ACC112 (cell line): ENCODE data around the gene MYO7A.
A peak's percentile ranks its signal among the peaks of the same experiment; 100 is the strongest.

ENCODE experiments used
- H2AFZ ChIP-seq: fragments of 200-600 bp; sonication (generic); one replicate; pipeline ENCODE4 v1.6.0; 2017; ENCODE audit warnings: antibody characterized with exemption, low read length; ENCODE audit not compliant: unreplicated experiment
- H3K27ac ChIP-seq: fragments of 200-600 bp; sonication (generic); 2 replicates; pipeline ENCODE4 v1.5.1; 2014; ENCODE audit warnings: low read depth, mild to moderate bottlenecking, antibody characterized with exemption, low read length, moderate library complexity
- H3K27me3 ChIP-seq: fragments of 200-600 bp; sonication (generic); 2 replicates; pipeline ENCODE4 v1.6.1; 2014; ENCODE audit warnings: mild to moderate bottlenecking, antibody characterized with exemption, low read length, moderate library complexity, mixed read lengths; ENCODE audit not compliant: insufficient read depth
- H3K36me3 ChIP-seq: fragments of 200-600 bp; sonication (generic); 2 replicates; pipeline ENCODE4 v1.6.1; 2016; ENCODE audit warnings: mild to moderate bottlenecking, antibody characterized with exemption, low read length, moderate library complexity, mixed read lengths; ENCODE audit not compliant: insufficient read depth
- H3K4me1 ChIP-seq: fragments of 200-600 bp; sonication (generic); one replicate; pipeline ENCODE4 v1.6.1; 2016; ENCODE audit warnings: low read length, mixed read lengths; ENCODE audit not compliant: insufficient read depth, unreplicated experiment, control insufficient read depth
- H3K4me3 ChIP-seq: fragments of 200-600 bp; sonication (generic); 2 replicates; pipeline ENCODE4 v1.5.1; 2014; ENCODE audit warnings: mild to moderate bottlenecking, low read depth, low read length
- H3K79me2 ChIP-seq: fragments of 200-600 bp; sonication (generic); one replicate; pipeline ENCODE4 v1.6.0; 2016; ENCODE audit warnings: low read length; ENCODE audit not compliant: control insufficient read depth, unreplicated experiment, insufficient read depth

The MYO7A gene

GRCh38 chr11:77122576-77123212 lies 5.4 kb upstream of the MYO7A start:
- no peak overlapping the region for H3K27ac ChIP-seq
- H3K27me3 ChIP-seq = no peaks in the 10 kb centered on the region
- no peaks in the 10 kb centered on the region for H3K36me3 ChIP-seq
- H3K4me3 ChIP-seq = no peak overlapping the region
- no peak overlapping the region for H2AFZ ChIP-seq
- H3K4me1 ChIP-seq = peaks cover 2% of the 10 kb centered on the region
- no peaks in the 10 kb centered on the region for H3K79me2 ChIP-seq

GRCh38 chr11:77123591-77123990 lies 4.5 kb upstream of the MYO7A start:
- no peak overlapping the region for H3K4me3 ChIP-seq
- H2AFZ ChIP-seq = no peak overlapping the region
- H3K27ac ChIP-seq = no peak overlapping the region
- H3K79me2 ChIP-seq = no peaks in the 10 kb centered on the region
- no peaks in the 10 kb centered on the region for H3K36me3 ChIP-seq
- H3K27me3 ChIP-seq = no peaks in the 10 kb centered on the region
- H3K4me1 ChIP-seq = peaks cover 3% of the 10 kb centered on the region

GRCh38 chr11:77124041-77124440 lies 4.0 kb upstream of the MYO7A start:
- no peak overlapping the region for H3K4me3 ChIP-seq
- no peaks in the 10 kb centered on the region for H3K27me3 ChIP-seq

GRCh38 chr11:77124488-77124887 lies 3.6 kb upstream of the MYO7A start:
- no peak overlapping the region for H3K4me3 ChIP-seq
- H3K79me2 ChIP-seq = no peaks in the 10 kb centered on the region
- H3K36me3 ChIP-seq = no peaks in the 10 kb centered on the region
- H3K27me3 ChIP-seq = no peaks in the 10 kb centered on the region
- no peak overlapping the region for H2AFZ ChIP-seq
- H3K27ac ChIP-seq = no peak overlapping the region
- peaks cover 3% of the 10 kb centered on the region for H3K4me1 ChIP-seq

More at GRCh38 chr11:77124041-77124440, 4.0 kb upstream of the MYO7A start:
- Histone ChIP-seq H3K27ac (no peak overlapping the region), H3K4me1 (peaks cover 3% of the 10 kb centered on the region), H3K36me3 (no peaks in the 10 kb centered on the region), H2AFZ (no peak overlapping the region), H3K79me2 (no peaks in the 10 kb centered on the region)

- H3K4me1 ChIP-seq = peaks cover 3% of the 10 kb centered on the region
- no peak overlapping the region for H3K27ac ChIP-seq
Observed at GRCh38 chr11:77125191-77125590, 2.9 kb upstream of the MYO7A start.

GRCh38 chr11:77125695-77126094 lies 2.4 kb upstream of the MYO7A start:
- Histone ChIP-seq H3K27me3 (no peaks in the 10 kb centered on the region), H3K79me2 (no peaks in the 10 kb centered on the region), H3K27ac (no peak overlapping the region), H3K4me3 (no peak overlapping the region), H3K4me1 (peaks cover 3% of the 10 kb centered on the region), H2AFZ (no peak overlapping the region), H3K36me3 (no peaks in the 10 kb centered on the region)

More at GRCh38 chr11:77125191-77125590, 2.9 kb upstream of the MYO7A start:
- Histone ChIP-seq H3K36me3 (no peaks in the 10 kb centered on the region), H3K4me3 (no peak overlapping the region), H3K79me2 (no peaks in the 10 kb centered on the region), H3K27me3 (no peaks in the 10 kb centered on the region), H2AFZ (no peak overlapping the region)

- no peaks in the 10 kb centered on the region for H3K79me2 ChIP-seq
- no peaks in the 10 kb centered on the region for H3K36me3 ChIP-seq
- no peak overlapping the region for H3K27ac ChIP-seq
- no peak overlapping the region for H2AFZ ChIP-seq
- H3K27me3 ChIP-seq = no peaks in the 10 kb centered on the region
- H3K4me1 ChIP-seq = peaks cover 3% of the 10 kb centered on the region
- no peak overlapping the region for H3K4me3 ChIP-seq
Observed at GRCh38 chr11:77126156-77126775, 1.8 kb upstream of the MYO7A start.

- H2AFZ ChIP-seq = peak overlapping the region; percentile 57
- H3K27me3 ChIP-seq = no peaks in the 10 kb centered on the region
- peaks cover 3% of the 10 kb centered on the region for H3K4me1 ChIP-seq
- H3K4me3 ChIP-seq = peak overlapping the region; percentile 72
- H3K36me3 ChIP-seq = no peaks in the 10 kb centered on the region
- no peak overlapping the region for H3K27ac ChIP-seq
- H3K79me2 ChIP-seq = no peaks in the 10 kb centered on the region
Observed at GRCh38 chr11:77126861-77127234, 1.2 kb upstream of the MYO7A start.

GRCh38 chr11:77127235-77127911 lies 673 bp upstream of the MYO7A start:
- Histone ChIP-seq H3K36me3 (no peaks in the 10 kb centered on the region), H3K27ac (no peak overlapping the region), H3K4me3 (peak overlapping the region; percentile 72), H3K27me3 (no peaks in the 10 kb centered on the region), H2AFZ (peak overlapping the region; percentile 57), H3K79me2 (no peaks in the 10 kb centered on the region), H3K4me1 (peaks cover 3% of the 10 kb centered on the region)

GRCh38 chr11:77129069-77129841 lies 1.2 kb downstream of the MYO7A start:
- H3K27ac ChIP-seq = no peak overlapping the region
- H3K36me3 ChIP-seq = no peaks in the 10 kb centered on the region
- H3K4me3 ChIP-seq = no peak overlapping the region
- no peaks in the 10 kb centered on the region for H3K27me3 ChIP-seq
- no peak overlapping the region for H2AFZ ChIP-seq
- H3K79me2 ChIP-seq = no peaks in the 10 kb centered on the region
- peaks cover 3% of the 10 kb centered on the region for H3K4me1 ChIP-seq
